Adrenal gland (tissue), 12 donors: ENCODE data around the gene UBXN11. TPM values are rescaled to one million over a fixed set of nuclear protein-coding genes. Genes with fewer than 3 reads are reported as not detected.

Source experiments
- DNase-seq, 7 donors: peaks; one replicate each; pipeline ENCODE4 v3.0.0-alpha.2; 2019 to 2020
- H3K27ac ChIP-seq, 5 donors: fragments of 200-600 bp; sonication (generic) in 4 of 5; 1 replicate in 3 of 5; 2 replicates in 2 of 5; pipeline versions ENCODE4 v1.5.1 to v1.8.0; 2016 to 2020; ENCODE audit warnings: mild to moderate bottlenecking in 1 of 5
- H3K27me3 ChIP-seq: fragments of 200-600 bp; 2 replicates; pipeline ENCODE4 v1.8.0; 2021
- H3K36me3 ChIP-seq, 2 donors: fragments of 200-600 bp; replicated peaks in 1 of 2; 1 replicate in 1 of 2; 2 replicates in 1 of 2; pipeline versions ENCODE4 v1.5.1 to v1.8.0; 2018 to 2022
- H3K4me1 ChIP-seq, 2 donors: fragments of 200-600 bp; replicated peaks in 1 of 2; 1 replicate in 1 of 2; 2 replicates in 1 of 2; pipeline versions ENCODE4 v1.5.1 to v1.8.0; 2018 to 2021
- H3K4me3 ChIP-seq, 4 donors: fragments of 200-600 bp; sonication (generic) in 3 of 4; one replicate each; pipeline ENCODE4 v1.5.1; 2016 to 2018
- H3K9me3 ChIP-seq, 3 donors: fragments of 200-600 bp; sonication (generic) in 1 of 3; replicated peaks in 1 of 3; 1 replicate in 2 of 3; 2 replicates in 1 of 3; pipeline versions ENCODE4 v1.5.1 to v1.8.0; 2016 to 2021
- CTCF ChIP-seq, 6 experiments: fragments of 450-650 bp in 4 of 6; fragments of 200-600 bp in 2 of 6; sonication (generic) in 1 of 6; IDR thresholded peaks; 1 replicate in 5 of 6; 2 replicates in 1 of 6; pipeline versions ENCODE4 v1.5.1 to v1.8.0; 2016 to 2021; ENCODE audit warnings: antibody characterized with exemption in 6 of 6, mild to moderate bottlenecking in 2 of 6, moderate library complexity in 1 of 6
- POLR2A ChIP-seq, 2 donors: fragments of 450-650 bp; IDR thresholded peaks; one replicate each; pipeline ENCODE4 v1.6.1; 2017; ENCODE audit warnings: antibody characterized with exemption in 2 of 2, mild to moderate bottlenecking in 2 of 2, moderate library complexity in 1 of 2
- WGBS, 4 donors: extraction: QIAGEN DNeasy Blood & Tissue Kit in 2 of 4; methylation state at CpG; one replicate each; pipeline versions ENCODE4 v1.1.5 to v1.1.7; 2013 to 2017; 5-methylcytosine and 5-hydroxymethylcytosine counted together
- intact Hi-C, 2 donors: fragments of 100-400 bp; cut with DNase I; formaldehyde crosslinking; loops; one replicate each; pipeline versions ENCODE4 v1.14.1 to v1.15.0; 2022 to 2023
- polyA plus RNA-seq, 3 donors: library from polyadenylated mRNA; stranded (reverse); fragments of 200-250 nt in 2 of 3; fragments of 350-450 nt in 1 of 3; fragmentation: Illumina TruSeq in 1 of 3; extraction: RNeasy Lipid Tissue Mini Kit (QIAGEN cat#74804) in 1 of 3; gene quantifications; one replicate each; pipeline ENCODE4 v1.2.3, GENCODE V29; 2013 to 2014
- total RNA-seq, 9 donors: library from RNA; depleted of rRNA in 4 of 9; stranded (reverse); fragments of >200 nt in 4 of 9; fragments of 120-200 nt in 1 of 9; fragmentation: NEBNext Ultra II Directional in 1 of 9; extraction: Animal tissue kit (Norgen Biotek cat#: 25700) in 1 of 9; gene quantifications; one replicate each; pipeline versions ENCODE4 v1.1.0 to v1.2.4, GENCODE V29; 2013 to 2023
- donor health status: healthy with polysubstance abuse.
- donor health status: Bipolar disorder and iron deficiency.
- donor health status: DM: yes; HTN: yes; CAD: no.
- donor health status: DM: no; HTN: no; CAD: no.
- donor health status: DM: no; HTN: no; CAD: no.
- donor health status: DM: yes; HTN: yes; CAD: no.

UBXN11 gene
- total and polyA plus RNA-seq, 12 donors, result 5.3 to 154 (median 13.7) TPM

GRCh38 chr1:26259005-26259404, 47.4 kb downstream of the UBXN11 start:
- H3K27ac ChIP-seq, result no peak overlapping the region
- H3K4me1 ChIP-seq, result peaks cover 0 to 14% of the 10 kb centered on the region in 2 donors
- peaks cover 0 to 17% of the 10 kb centered on the region in 2 donors for H3K36me3 ChIP-seq
- DNase-seq, result no peak
- no peaks in the 10 kb centered on the region for H3K9me3 ChIP-seq
- H3K4me3 ChIP-seq, result no peak overlapping the region
- TF ChIP-seq CTCF (IDR thresholded peaks at IDR 0.05), result no peak
- no peak for TF ChIP-seq POLR2A (IDR thresholded peaks at IDR 0.05)
- no peaks in the 10 kb centered on the region for H3K27me3 ChIP-seq
- 84 to 85% (median 84%) methylated on average over 2 of the region's 2 CpGs for WGBS, 4 donors
- intact Hi-C loops, result no loop called here

GRCh38 chr1:26257222-26257621, 49.2 kb downstream of the UBXN11 start:
- 81 to 97% (median 96%) methylated on average over 2 of the region's 2 CpGs for WGBS, 4 donors

GRCh38 chr1:26254404-26254803, 52.0 kb downstream of the UBXN11 start:
- H3K36me3 ChIP-seq, result peaks cover 0 to 21% of the 10 kb centered on the region in 2 donors
- intact Hi-C loops, result no loop called here
- DNase-seq, result no peak
- WGBS, 4 donors, result 88 to 95% (median 91%) methylated on average over 3 of the region's 3 CpGs
- peaks cover 0 to 4% of the 10 kb centered on the region in 2 donors for H3K4me1 ChIP-seq
- H3K9me3 ChIP-seq, result no peaks in the 10 kb centered on the region
- no peaks in the 10 kb centered on the region for H3K27me3 ChIP-seq
- H3K27ac ChIP-seq, result no peak overlapping the region
- no peak overlapping the region for H3K4me3 ChIP-seq
- TF ChIP-seq POLR2A (IDR thresholded peaks at IDR 0.05) (no peak), CTCF (IDR thresholded peaks at IDR 0.05) (no peak)

More at GRCh38 chr1:26257222-26257621, 49.2 kb downstream of the UBXN11 start:
- H3K27me3 ChIP-seq, result no peaks in the 10 kb centered on the region
- no peak for DNase-seq
- intact Hi-C loops, result no loop called here
- peaks cover 0 to 9% of the 10 kb centered on the region in 2 donors for H3K4me1 ChIP-seq
- no peak overlapping the region for H3K27ac ChIP-seq
- no peak overlapping the region for H3K4me3 ChIP-seq
- no peaks in the 10 kb centered on the region for H3K9me3 ChIP-seq
- H3K36me3 ChIP-seq, result peaks cover 0 to 17% of the 10 kb centered on the region in 2 donors
- TF ChIP-seq POLR2A (IDR thresholded peaks at IDR 0.05) (no peak), CTCF (IDR thresholded peaks at IDR 0.05) (no peak)

- Histone ChIP-seq H3K9me3 (no peaks in the 10 kb centered on the region), H3K36me3 (peaks cover 0 to 15% of the 10 kb centered on the region in 2 donors), H3K27ac (no peak overlapping the region), H3K27me3 (no peaks in the 10 kb centered on the region), H3K4me1 (no peaks in the 10 kb centered on the region), H3K4me3 (no peak overlapping the region)
- WGBS, 4 donors, result 77 to 84% (median 82%) methylated on average over 7 of the region's 7 CpGs
- intact Hi-C loops, result no loop called here
- TF ChIP-seq CTCF (IDR thresholded peaks at IDR 0.05) (no peak), POLR2A (IDR thresholded peaks at IDR 0.05) (no peak)
- DNase-seq, result no peak
These were observed 53.7 kb downstream of the UBXN11 start for GRCh38 chr1:26252718-26253117.
